ENCODE measurements around the gene TMEM8B.
"Not testable (repeated sequence)": the region's sequence is repeated elsewhere in the genome, so short reads cannot be mapped to it uniquely, and the experiment has no call there.

TMEM8B gene

GRCh38 chr9:35907711-35908503 is 78.9 kb downstream of the TMEM8B start:
- peak; percentile 6 for DNase-seq

GRCh38 chr9:35908504-35909125 is 79.6 kb downstream of the TMEM8B start:
- no peak for DNase-seq

- DNase-seq, result no peak
Measured at GRCh38 chr9:35909274-35909673, 80.2 kb downstream of the TMEM8B start, which contains the start of gene SPAAR. Gene SPAAR, plus strand, starts transcription at chr9:35909490. Its CDS starts 974 bp downstream, at chr9:35910464.

- no peak for DNase-seq
Measured at GRCh38 chr9:35909687-35910612, 80.9 kb downstream of the TMEM8B start.

- peak; percentile 6 for DNase-seq
Measured at GRCh38 chr9:35910613-35911359, 81.8 kb downstream of the TMEM8B start.

- no peak for DNase-seq
Measured at GRCh38 chr9:35911690-35912089, 82.7 kb downstream of the TMEM8B start.

- DNase-seq, result no peak
Measured at GRCh38 chr9:35912791-35913400, 83.9 kb downstream of the TMEM8B start.

GRCh38 chr9:35913429-35913828 is 84.4 kb downstream of the TMEM8B start:
- DNase-seq, result not testable (repeated sequence)

- no peak for DNase-seq
Measured at GRCh38 chr9:35914301-35914807, 85.3 kb downstream of the TMEM8B start.

Measured in KG1 (cell line).